HG03064 (cell line): ENCODE measurements around the gene CUX1.

ENCODE experiments used
- ATAC-seq: cut with Tn5 transposase; IDR thresholded peaks from one replicate; pipeline ENCODE4 v1.9.1; 2021; ENCODE audit warnings: low read depth; ENCODE audit not compliant: unreplicated experiment

Gene CUX1

GRCh38 chr7:101943889-101944600 is 126.6 kb downstream of the CUX1 start:
- ATAC-seq = no peak

- no peak for ATAC-seq
Measured at GRCh38 chr7:101944611-101945010, 127.2 kb downstream of the CUX1 start.

GRCh38 chr7:101945034-101945758 is 127.8 kb downstream of the CUX1 start:
- ATAC-seq = no peak

GRCh38 chr7:101947899-101948298 is 130.5 kb downstream of the CUX1 start:
- no peak for ATAC-seq

- ATAC-seq = no peak
Measured at GRCh38 chr7:101948650-101949049, 131.2 kb downstream of the CUX1 start.

- ATAC-seq = no peak
Measured at GRCh38 chr7:101950450-101951119, 133.2 kb downstream of the CUX1 start.

- ATAC-seq = no peak
Measured at GRCh38 chr7:101951757-101952156, 134.3 kb downstream of the CUX1 start.

GRCh38 chr7:101952355-101953247 is 135.2 kb downstream of the CUX1 start:
- no peak for ATAC-seq

- peak; percentile 52 for ATAC-seq
Measured at GRCh38 chr7:101953248-101953819, 135.9 kb downstream of the CUX1 start.

GRCh38 chr7:101954499-101954898 is 137.1 kb downstream of the CUX1 start:
- no peak for ATAC-seq

GRCh38 chr7:101956130-101956529 is 138.7 kb downstream of the CUX1 start:
- no peak for ATAC-seq

GRCh38 chr7:101957744-101958525 is 140.5 kb downstream of the CUX1 start:
- ATAC-seq = no peak

GRCh38 chr7:101959342-101959741 is 141.9 kb downstream of the CUX1 start:
- no peak for ATAC-seq

GRCh38 chr7:101959829-101960228 is 142.4 kb downstream of the CUX1 start:
- ATAC-seq = no peak

- ATAC-seq = no peak
Measured at GRCh38 chr7:101960323-101960722, 142.9 kb downstream of the CUX1 start.

GRCh38 chr7:101960985-101961708 is 143.7 kb downstream of the CUX1 start:
- no peak for ATAC-seq

- ATAC-seq = no peak
Measured at GRCh38 chr7:101961811-101962210, 144.4 kb downstream of the CUX1 start.

- ATAC-seq = no peak
Measured at GRCh38 chr7:101963693-101964092, 146.3 kb downstream of the CUX1 start.
